Activated naive CD8-positive, alpha-beta T cell treated with anti-CD3 and anti-CD28 coated beads, Interleukin-2, amount 50 U/mL, for 24 hours (primary cell): ENCODE results near the gene IDH3B.

Experiments used
- ATAC-seq: fragments of 150-1000 bp; cut with Tn5 transposase; one replicate; pipeline ENCODE4 v1.10.0; 2021
- DNase-seq: peaks from one replicate; pipeline ENCODE4 v3.0.0; 2021
- H3K27ac Mint-ChIP-seq: one replicate; pipeline ENCODE4 v1.8.0; 2021; ENCODE audit warnings: mild to moderate bottlenecking, mixed read lengths
- H3K27me3 Mint-ChIP-seq: one replicate; pipeline ENCODE4 v1.8.0; 2021; ENCODE audit warnings: mixed read lengths
- H3K36me3 Mint-ChIP-seq: one replicate; pipeline ENCODE4 v1.8.0; 2021; ENCODE audit warnings: low read depth, mixed read lengths
- H3K4me1 Mint-ChIP-seq: one replicate; pipeline ENCODE4 v1.8.0; 2021; ENCODE audit warnings: mixed read lengths
- H3K4me3 Mint-ChIP-seq: one replicate; pipeline ENCODE4 v1.8.0; 2021; ENCODE audit warnings: mild to moderate bottlenecking, moderate library complexity, mixed read lengths
- H3K9me3 Mint-ChIP-seq: one replicate; pipeline ENCODE4 v1.8.0; 2021; ENCODE audit warnings: mixed read lengths

Gene IDH3B

DNA sequence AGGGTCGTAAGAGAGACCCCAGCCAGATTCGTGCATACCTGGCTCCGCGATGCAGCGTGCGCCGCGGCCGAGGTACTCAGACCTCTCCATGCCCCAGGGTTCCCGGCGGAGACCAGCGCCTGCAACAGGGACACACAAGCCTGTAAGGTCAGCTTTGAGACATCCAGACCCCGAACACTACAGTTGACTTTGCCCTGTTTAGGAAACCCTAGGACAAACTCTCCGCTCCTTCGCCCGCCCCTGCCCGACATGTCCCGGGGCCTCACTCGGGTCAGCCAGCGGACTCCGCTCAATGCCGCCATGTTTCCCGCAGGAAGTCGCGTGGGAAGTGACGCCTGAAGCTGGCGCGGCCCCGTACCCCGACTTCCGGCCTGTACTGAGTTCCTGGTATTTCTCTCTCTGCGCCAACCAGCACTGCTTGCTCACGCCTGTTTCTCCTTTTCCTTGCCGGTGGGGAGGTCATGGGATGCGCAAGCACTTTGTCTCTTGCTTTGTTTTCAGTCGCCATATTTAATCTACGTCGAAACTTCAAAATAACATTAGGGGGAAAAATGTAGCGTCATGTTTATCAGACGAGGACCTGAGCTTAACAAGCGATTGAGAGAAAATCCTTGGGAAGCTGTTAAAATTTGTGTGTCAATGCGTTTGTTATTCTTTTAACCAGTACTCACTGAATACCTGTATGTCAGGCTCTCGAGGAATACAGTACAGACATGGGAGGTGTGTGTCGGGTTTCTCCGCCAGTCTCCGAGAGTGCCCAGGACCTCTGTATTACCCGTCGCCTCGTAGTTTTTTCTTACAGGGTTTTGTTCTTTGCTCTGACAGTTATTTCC is at the start of gene IDH3B:
IDH3B (minus strand) TSS at position 330 of the 833 bp plus-strand sequence; CDS start at position 302, 28 bp downstream.
- Mint-ChIP-seq H3K4me3 (peak within 1 kb of the TSS; percentile 88), H3K27ac (peak within 1 kb of the TSS; percentile 95), H3K36me3 (peaks cover 24% of the 10 kb centered on the region), H3K4me1 (peaks cover 15% of the 10 kb centered on the region), H3K9me3 (no peaks in the 10 kb centered on the region), H3K27me3 (no peaks in the 10 kb centered on the region)
- peak; percentile 94 for ATAC-seq
- DNase-seq = peak; percentile 94

GRCh38 chr20:2713285-2713684 is 49.3 kb upstream of the IDH3B start:
- ATAC-seq = peak; percentile 81
- Mint-ChIP-seq H3K27me3 (no peaks in the 10 kb centered on the region), H3K4me3 (no peak overlapping the region), H3K9me3 (no peaks in the 10 kb centered on the region), H3K27ac (no peak overlapping the region), H3K36me3 (no peaks in the 10 kb centered on the region), H3K4me1 (no peaks in the 10 kb centered on the region)
- no peak for DNase-seq

DNA sequence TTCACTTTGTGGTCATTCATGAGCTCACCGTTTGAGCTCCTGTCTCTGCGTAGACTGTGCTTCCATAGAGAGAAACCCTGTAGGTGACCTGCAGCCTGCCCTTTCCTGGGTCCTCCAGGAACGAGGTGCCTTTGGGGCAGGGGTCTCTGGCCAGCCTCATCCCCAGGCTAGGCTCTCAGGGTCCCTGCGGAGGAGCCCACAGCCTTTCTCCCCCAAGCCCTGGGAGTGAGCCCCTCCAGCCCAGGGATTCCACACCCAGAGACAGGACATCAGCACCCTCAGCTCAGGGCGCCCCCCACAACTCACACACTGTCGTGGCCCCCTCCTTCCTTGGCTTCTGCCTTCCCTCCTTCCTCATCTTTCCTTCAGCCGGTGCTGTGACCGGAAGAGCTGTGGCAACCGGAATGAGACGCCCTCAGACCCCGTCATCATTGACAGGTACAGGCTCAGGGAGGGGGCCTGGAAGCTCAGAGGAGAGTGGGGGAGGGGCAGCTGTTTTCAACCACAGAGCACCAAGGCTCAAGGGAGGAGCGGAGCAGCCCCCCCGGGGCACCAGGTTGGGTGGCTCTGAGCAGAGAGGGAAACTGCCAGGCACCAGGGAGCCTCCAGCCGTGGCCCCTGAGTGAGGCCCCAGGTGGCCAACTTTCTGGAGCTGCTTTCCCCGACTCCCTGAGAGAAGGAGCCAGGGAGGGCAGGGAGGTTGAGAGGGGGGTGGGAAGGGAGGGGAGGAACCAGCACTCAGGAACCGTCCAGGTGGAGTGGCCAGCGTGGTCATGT is 45.4 kb upstream of the IDH3B start:
- H3K36me3 Mint-ChIP-seq = no peaks in the 10 kb centered on the region
- peaks cover 7% of the 10 kb centered on the region for H3K4me1 Mint-ChIP-seq

GRCh38 chr20:2708665-2709064 is 44.6 kb upstream of the IDH3B start:
- Mint-ChIP-seq H3K9me3 (no peaks in the 10 kb centered on the region), H3K27ac (no peak overlapping the region), H3K36me3 (no peaks in the 10 kb centered on the region), H3K27me3 (peaks cover 4% of the 10 kb centered on the region), H3K4me1 (peaks cover 7% of the 10 kb centered on the region), H3K4me3 (no peak overlapping the region)
- ATAC-seq = no peak
- no peak for DNase-seq

More for the DNA sequence above, 45.4 kb upstream of the IDH3B start:
- Mint-ChIP-seq H3K9me3 (no peaks in the 10 kb centered on the region), H3K27ac (no peak overlapping the region), H3K4me3 (no peak overlapping the region), H3K27me3 (peaks cover 4% of the 10 kb centered on the region)
- DNase-seq (no peak), ATAC-seq (no peak)

DNA sequence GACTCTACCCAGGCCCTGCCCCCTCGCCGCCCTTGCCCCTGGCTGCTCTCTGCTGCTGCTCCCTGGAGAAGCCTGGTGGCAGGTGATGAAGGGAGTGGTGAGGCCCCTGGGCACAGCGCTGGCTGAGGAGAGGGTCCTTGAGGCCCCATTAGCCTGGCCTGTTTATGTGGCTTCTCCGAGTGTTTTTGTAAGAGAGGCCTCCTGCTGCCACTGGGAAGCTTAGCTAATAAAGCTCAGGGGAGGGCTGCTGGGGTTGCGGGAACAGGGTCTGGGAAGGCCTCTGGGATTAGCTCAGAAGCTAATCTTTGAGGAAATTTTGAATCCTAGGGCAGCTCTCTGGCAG is 44.0 kb upstream of the IDH3B start:
- Mint-ChIP-seq H3K27ac (no peak overlapping the region), H3K4me1 (peaks cover 7% of the 10 kb centered on the region), H3K27me3 (peaks cover 4% of the 10 kb centered on the region), H3K9me3 (no peaks in the 10 kb centered on the region), H3K36me3 (no peaks in the 10 kb centered on the region), H3K4me3 (no peak overlapping the region)
- no peak for ATAC-seq
- no peak for DNase-seq

- Mint-ChIP-seq H3K4me1 (peaks cover 7% of the 10 kb centered on the region), H3K27me3 (peaks cover 4% of the 10 kb centered on the region), H3K27ac (no peak overlapping the region), H3K4me3 (no peak overlapping the region), H3K36me3 (no peaks in the 10 kb centered on the region), H3K9me3 (no peaks in the 10 kb centered on the region)
- no peak for ATAC-seq
- DNase-seq = no peak
These were observed 43.5 kb upstream of the IDH3B start for GRCh38 chr20:2707353-2708072.

DNA sequence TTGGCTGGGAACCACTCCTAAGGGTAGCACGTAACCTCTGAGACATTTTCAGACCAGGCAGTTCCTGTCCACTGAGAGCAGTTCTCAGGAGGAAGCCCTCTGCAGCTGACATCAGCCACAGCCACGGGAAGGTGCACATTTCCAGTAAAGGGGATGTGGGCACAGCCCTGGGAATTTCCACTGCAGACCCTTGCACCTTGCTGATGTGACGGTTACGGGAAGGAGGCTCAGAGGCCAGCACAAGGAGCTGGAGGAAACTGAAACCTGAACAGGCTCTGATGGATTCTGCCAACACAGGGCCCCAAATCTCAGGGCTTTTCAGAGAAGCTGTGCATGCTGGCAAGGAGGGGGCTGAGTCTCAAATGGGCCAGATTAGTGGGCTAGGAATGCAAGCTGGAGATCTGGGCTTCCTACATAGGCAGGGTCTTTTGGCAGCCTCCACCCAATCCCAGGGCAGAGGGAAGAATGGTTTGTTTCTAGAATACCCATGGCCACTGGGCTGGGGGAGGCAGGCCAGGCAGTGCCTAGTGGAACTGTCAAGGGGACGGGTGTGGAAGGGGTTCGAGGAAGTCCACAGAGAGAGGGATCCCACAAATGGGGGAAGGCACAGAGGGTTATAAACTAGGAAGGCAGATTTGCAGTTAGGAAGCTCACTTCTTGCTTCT is 42.8 kb upstream of the IDH3B start:
- no peak for DNase-seq
- Mint-ChIP-seq H3K36me3 (no peaks in the 10 kb centered on the region), H3K27ac (no peak overlapping the region), H3K9me3 (no peaks in the 10 kb centered on the region), H3K27me3 (peaks cover 4% of the 10 kb centered on the region), H3K4me1 (peaks cover 7% of the 10 kb centered on the region), H3K4me3 (no peak overlapping the region)
- ATAC-seq = peak; percentile 50

GRCh38 chr20:2705931-2706645 is 42.1 kb upstream of the IDH3B start:
- ATAC-seq (no peak), DNase-seq (no peak)
- Mint-ChIP-seq H3K9me3 (no peaks in the 10 kb centered on the region), H3K27ac (no peak overlapping the region), H3K27me3 (peaks cover 4% of the 10 kb centered on the region), H3K36me3 (no peaks in the 10 kb centered on the region), H3K4me1 (peaks cover 7% of the 10 kb centered on the region), H3K4me3 (no peak overlapping the region)

DNA sequence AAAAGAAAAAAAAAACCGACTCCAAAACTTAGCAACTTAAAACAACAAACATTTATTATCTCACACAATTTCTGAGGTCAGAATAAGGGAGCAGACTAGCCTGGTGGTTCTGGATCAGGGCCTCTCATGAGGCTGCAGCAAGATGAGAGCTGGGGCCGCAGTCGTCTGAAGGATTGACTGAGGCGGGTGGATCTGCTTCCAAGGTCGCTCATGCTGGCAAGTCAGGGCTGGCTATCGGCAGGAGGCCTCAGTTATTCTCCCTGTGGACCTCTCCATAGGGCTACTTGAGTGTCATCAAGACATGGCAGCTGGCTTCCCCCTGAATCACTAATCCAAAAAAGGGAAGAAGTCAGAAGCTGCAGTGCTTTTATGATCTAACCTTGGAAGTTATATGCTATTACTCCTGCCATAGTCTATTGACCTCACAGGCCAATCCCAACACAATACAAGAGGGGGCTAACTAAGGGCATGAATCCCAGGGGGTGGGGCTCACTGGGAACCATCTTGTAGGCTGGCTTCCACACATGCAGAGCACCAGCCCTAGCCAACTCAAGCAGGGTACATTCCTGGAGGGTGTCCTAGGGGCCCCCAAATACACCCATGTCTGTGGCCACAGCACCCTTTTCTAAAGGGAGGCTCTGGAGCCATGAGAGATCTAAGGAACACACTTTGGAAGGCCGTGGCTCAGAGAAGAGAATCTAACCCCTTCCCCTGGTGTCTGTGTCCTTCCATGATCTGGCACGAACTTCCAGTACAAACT is 39.9 kb upstream of the IDH3B start:
- Mint-ChIP-seq H3K27me3 (peaks cover 4% of the 10 kb centered on the region), H3K27ac (no peak overlapping the region), H3K9me3 (no peaks in the 10 kb centered on the region)

DNA sequence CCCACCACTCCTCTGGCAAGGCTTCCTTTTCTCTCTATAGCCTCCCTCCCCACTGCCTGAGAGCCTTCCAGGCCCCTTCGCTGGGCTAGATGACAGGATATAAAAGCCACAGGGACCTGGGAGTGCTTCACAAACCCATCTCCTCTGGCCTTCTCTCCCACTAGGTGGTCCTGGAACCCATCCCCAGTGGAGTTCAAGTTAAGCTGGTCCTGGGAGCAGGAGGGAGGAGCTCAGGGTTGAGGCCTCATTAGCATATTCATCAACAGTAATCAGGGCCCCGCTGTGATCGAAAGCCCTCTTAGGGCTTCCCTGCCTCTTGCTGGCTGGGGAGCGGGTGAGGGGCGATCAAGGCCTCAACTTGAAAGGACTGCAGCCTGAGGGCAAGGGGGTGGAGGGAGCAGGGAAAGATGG is 37.7 kb upstream of the IDH3B start:
- Mint-ChIP-seq H3K36me3 (no peaks in the 10 kb centered on the region), H3K4me1 (peaks cover 4% of the 10 kb centered on the region), H3K9me3 (no peaks in the 10 kb centered on the region), H3K4me3 (no peak overlapping the region), H3K27me3 (no peaks in the 10 kb centered on the region), H3K27ac (no peak overlapping the region)
- DNase-seq (no peak), ATAC-seq (no peak)

More for the DNA sequence above, 39.9 kb upstream of the IDH3B start:
- Mint-ChIP-seq H3K36me3 (no peaks in the 10 kb centered on the region), H3K4me1 (peaks cover 7% of the 10 kb centered on the region), H3K4me3 (no peak overlapping the region)
- DNase-seq = no peak
- no peak for ATAC-seq

- H3K4me1 Mint-ChIP-seq = no peaks in the 10 kb centered on the region
- H3K36me3 Mint-ChIP-seq = no peaks in the 10 kb centered on the region
- peaks cover 3% of the 10 kb centered on the region for H3K27me3 Mint-ChIP-seq
- no peak for ATAC-seq
- no peak overlapping the region for H3K4me3 Mint-ChIP-seq
- H3K27ac Mint-ChIP-seq = no peak overlapping the region
- DNase-seq = no peak
- no peaks in the 10 kb centered on the region for H3K9me3 Mint-ChIP-seq
These were observed 37.1 kb upstream of the IDH3B start for GRCh38 chr20:2700913-2701620.

DNA sequence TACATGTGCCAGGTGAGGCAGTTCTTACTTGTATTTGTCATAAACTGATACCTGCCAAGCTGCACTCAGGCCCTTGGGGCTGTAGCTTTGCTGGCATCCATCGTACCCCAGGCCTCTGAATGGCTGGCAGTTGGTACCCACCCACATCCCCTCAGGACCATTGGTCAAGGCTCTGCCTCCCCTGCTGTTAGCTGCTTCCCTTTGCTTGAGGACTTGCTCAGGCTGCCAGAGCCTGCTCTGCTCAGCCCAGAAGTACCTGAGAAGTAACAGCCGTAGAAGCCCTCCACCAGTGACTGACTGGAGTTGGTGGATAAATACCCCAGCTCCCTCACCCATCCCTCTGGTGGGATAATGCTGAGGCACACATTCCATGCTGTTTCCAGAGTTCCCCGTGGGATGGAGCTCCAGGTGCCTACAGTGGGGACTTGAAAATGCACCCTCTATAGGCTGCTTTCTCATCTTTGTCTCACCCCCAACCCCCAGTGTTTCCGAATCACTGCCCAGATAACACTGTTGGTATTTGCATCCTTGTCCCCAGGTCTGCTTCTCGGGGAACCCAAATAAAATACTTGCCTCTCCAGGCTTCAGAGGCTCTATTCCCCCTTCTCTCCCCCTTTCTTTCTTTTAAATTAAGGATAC is 35.9 kb upstream of the IDH3B start:
- Mint-ChIP-seq H3K27me3 (peaks cover 12% of the 10 kb centered on the region), H3K27ac (no peak overlapping the region), H3K4me1 (peaks cover 1% of the 10 kb centered on the region), H3K36me3 (no peaks in the 10 kb centered on the region), H3K4me3 (no peak overlapping the region), H3K9me3 (no peaks in the 10 kb centered on the region)
- no peak for DNase-seq
- ATAC-seq = no peak
